IPS-15b (cell line): ENCODE data around the gene FBLN1.
"Not testable (repeated sequence)": the region's sequence is repeated elsewhere in the genome, so short reads cannot be mapped to it uniquely, and the experiment has no call there.

Experiments
- H3K27me3 ChIP-seq: one replicate; pipeline ENCODE4 v1.6.1; 2013; ENCODE audit warnings: low read length; ENCODE audit not compliant: control insufficient read depth, insufficient read depth
- H3K36me3 ChIP-seq: one replicate; pipeline ENCODE4 v1.6.1; 2013; ENCODE audit warnings: low read length; ENCODE audit not compliant: control insufficient read depth, insufficient read depth
- H3K4me1 ChIP-seq: one replicate; pipeline ENCODE4 v1.6.1; 2013; ENCODE audit warnings: mild to moderate bottlenecking, low read length; ENCODE audit not compliant: control insufficient read depth, insufficient read depth
- H3K4me3 ChIP-seq: one replicate; pipeline ENCODE4 v1.5.1; 2013; ENCODE audit warnings: low read depth, low read length
- H3K9ac ChIP-seq: one replicate; pipeline ENCODE4 v1.6.1; 2013; ENCODE audit warnings: low read depth, mild to moderate bottlenecking, low read length
- H3K9me3 ChIP-seq: one replicate; pipeline ENCODE4 v1.6.1; 2013; ENCODE audit warnings: mild to moderate bottlenecking, low read length; ENCODE audit not compliant: control insufficient read depth, insufficient read depth

Gene FBLN1

DNA sequence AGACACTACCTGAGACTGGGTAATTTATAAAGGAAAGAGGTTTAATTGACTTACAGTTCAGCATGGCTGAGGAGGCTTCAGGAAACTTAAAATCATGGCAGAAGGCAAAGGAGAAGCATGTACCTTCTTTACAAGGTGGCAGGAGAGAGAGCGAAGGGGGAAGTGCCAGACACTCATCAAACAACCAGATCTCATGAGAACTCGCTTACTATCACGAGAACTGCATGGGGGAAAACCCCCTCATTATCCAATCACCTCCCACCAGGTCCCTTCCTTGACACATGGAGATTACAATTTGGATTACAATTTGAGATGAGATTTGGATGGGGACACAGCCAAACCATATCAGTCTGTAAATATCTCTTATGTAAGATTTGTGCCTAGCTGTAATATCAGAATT, 118.0 kb downstream of the FBLN1 start:
- Histone ChIP-seq H3K9me3 (no peaks in the 10 kb centered on the region), H3K27me3 (no peaks in the 10 kb centered on the region), H3K4me3 (no peak overlapping the region)

DNA sequence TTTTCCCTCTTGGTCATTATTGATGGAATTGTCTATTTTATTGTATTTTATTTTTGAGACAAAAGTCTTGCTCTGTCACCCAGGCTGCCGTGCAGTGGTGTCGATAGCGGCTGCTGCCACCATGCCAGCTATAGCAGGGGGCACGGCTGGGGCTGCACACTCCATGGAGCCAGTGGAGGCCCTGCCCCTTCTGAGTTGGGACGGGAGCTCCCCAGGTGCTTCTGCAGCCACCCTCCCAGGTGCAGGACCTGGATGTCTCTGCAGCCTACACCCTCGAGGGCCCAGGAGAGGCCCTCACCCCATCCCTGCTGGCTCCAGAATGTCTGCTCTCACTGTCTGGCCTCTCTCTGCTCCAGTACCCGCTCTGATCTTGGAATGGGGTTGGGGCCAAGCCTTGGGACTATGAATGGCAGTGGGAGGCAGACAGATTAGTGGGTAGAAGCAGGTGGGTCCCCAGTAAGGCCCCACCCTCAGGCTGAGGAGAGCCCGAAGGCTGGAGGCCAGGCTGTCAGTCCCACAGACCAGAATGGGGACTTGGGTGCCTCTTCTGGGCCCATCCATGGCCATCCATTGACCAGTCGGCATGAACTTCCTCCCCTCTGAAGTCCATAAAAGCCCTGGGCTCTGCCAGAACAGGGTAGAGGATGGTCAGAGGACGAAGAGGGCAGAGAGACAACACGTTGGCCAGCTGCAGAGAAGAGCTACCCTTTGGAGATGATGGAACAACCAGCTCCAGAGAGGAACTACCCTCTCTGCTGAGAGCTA, 119.3 kb downstream of the FBLN1 start:
- peaks cover 4% of the 10 kb centered on the region for H3K4me1 ChIP-seq
- H3K9ac ChIP-seq = no peak overlapping the region
- H3K36me3 ChIP-seq = no peaks in the 10 kb centered on the region
- H3K9me3 ChIP-seq = no peaks in the 10 kb centered on the region
- H3K27me3 ChIP-seq = no peaks in the 10 kb centered on the region
- H3K4me3 ChIP-seq = no peak overlapping the region

More for the DNA sequence above, 118.0 kb downstream of the FBLN1 start:
- no peaks in the 10 kb centered on the region for H3K36me3 ChIP-seq
- H3K4me1 ChIP-seq = peaks cover 4% of the 10 kb centered on the region
- no peak overlapping the region for H3K9ac ChIP-seq

DNA sequence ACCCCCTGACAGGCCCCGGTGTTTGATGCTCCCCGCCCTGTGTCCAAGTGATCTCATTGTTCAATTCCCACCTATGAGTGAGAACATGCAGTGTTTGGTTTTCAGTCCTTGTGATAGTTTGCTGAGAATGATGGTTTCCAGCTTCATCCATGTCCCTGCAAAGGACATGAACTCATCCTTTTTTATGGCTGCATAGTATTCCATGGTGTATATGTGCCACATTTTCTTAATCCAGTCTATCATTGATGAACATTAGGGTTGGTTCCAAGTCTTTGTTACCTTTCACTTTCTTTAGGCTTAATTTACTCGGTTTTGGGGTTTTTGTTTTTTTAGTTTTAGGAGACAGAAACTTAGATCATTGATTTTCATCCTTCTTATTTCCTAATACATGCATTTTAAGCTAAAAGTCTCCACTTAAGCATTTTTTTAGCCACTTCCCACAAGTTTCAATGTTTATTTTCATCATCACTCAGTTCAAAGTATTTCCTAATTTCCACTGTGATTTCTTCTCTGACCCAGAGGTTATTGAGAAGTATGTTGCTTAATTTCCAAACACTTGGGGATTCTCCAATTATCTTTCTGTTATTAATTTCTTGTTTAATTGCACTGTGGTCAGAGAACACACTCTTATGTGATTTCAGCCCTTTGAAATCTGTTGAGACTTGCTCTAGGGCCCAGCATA, 120.9 kb downstream of the FBLN1 start:
- H3K4me1 ChIP-seq, H3K27me3 ChIP-seq, H3K4me3 ChIP-seq, H3K9ac ChIP-seq, H3K9me3 ChIP-seq, H3K36me3 ChIP-seq: not testable (repeated sequence)

DNA sequence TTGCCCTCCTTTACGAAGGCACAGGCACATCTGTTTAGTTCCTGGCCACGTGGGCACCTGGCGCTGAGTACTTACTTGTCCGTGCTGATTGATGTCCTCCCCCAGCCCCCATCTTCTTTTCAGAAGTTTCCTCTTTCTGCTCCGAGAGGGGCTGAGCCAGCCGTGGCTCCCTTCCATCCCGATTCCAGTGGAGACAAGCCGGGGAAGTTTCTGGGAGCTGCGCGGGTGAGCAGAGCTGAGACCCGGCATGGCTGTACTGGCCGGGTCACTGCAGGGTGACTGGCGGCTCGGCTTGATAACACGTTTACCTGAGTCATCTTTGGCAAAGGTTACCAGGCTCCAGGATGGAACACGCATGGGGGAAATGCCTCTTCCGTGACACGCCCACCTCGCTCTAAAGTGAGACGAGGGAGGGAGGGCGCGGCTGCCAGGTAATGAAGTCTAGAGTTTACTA, 123.5 kb downstream of the FBLN1 start:
- Histone ChIP-seq H3K36me3 (no peaks in the 10 kb centered on the region), H3K4me3 (no peak overlapping the region), H3K9ac (no peak overlapping the region), H3K27me3 (no peaks in the 10 kb centered on the region), H3K4me1 (peaks cover 16% of the 10 kb centered on the region), H3K9me3 (no peaks in the 10 kb centered on the region)

DNA sequence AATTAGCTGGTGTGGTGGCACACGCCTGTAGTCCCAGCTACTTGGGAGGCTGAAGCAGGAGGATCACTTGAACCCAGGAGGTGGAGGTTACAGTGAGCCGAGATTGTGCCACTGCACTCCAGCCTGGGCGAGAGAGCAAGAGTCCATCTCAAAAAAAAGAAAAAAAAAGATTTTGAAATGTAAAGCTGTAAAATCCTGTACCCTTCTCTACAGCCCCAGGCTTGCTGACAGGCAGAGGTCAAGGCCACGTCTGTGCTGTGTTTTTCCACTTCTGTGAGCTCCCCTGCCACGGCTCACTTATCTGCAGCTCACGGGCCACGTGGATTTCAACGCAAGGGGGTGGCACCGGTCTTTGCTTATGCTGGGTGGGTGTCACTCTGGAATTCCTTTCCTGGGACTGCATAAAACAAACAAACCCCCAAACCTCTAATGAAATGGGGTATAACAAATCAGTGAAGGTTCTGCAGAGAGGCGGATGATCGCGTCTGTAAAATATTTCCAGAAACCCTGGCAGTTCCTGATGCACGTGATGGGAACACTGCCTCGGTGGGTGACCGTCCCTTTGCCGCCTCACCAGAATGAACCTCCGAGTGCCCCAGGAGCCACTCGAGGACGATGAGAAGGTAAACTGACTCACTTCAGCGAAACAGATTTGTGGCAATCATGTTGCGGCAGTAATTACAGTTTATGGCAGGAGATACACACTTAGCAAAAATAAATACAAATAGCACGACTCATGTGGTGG, 125.0 kb downstream of the FBLN1 start:
- Histone ChIP-seq H3K9ac (no peak overlapping the region), H3K36me3 (no peaks in the 10 kb centered on the region), H3K4me3 (no peak overlapping the region), H3K9me3 (no peaks in the 10 kb centered on the region), H3K4me1 (peaks cover 22% of the 10 kb centered on the region), H3K27me3 (no peaks in the 10 kb centered on the region)

DNA sequence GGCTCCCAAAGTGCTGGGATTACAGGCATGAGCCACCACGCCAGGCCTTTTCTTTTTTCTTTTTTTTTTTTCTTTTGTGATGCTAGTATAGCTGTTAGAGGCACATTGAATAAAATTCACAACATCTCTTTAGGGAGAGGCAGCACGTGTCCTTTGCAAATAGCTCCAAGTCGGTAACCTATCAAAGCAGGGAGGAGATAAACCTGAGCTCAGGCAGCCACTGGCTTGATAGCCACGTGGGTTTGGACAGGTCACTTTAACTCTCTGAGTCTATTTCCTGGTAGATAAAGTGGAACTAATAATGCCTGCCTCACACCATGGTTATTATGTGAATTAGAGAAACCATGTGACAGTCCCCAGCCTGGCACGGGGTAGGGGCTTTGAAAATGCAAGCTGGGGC, 125.8 kb downstream of the FBLN1 start:
- H3K4me3 ChIP-seq = no peak overlapping the region
- H3K27me3 ChIP-seq = no peaks in the 10 kb centered on the region
- no peaks in the 10 kb centered on the region for H3K9me3 ChIP-seq
- peaks cover 27% of the 10 kb centered on the region for H3K4me1 ChIP-seq
- H3K36me3 ChIP-seq = no peaks in the 10 kb centered on the region
- H3K9ac ChIP-seq = no peak overlapping the region

DNA sequence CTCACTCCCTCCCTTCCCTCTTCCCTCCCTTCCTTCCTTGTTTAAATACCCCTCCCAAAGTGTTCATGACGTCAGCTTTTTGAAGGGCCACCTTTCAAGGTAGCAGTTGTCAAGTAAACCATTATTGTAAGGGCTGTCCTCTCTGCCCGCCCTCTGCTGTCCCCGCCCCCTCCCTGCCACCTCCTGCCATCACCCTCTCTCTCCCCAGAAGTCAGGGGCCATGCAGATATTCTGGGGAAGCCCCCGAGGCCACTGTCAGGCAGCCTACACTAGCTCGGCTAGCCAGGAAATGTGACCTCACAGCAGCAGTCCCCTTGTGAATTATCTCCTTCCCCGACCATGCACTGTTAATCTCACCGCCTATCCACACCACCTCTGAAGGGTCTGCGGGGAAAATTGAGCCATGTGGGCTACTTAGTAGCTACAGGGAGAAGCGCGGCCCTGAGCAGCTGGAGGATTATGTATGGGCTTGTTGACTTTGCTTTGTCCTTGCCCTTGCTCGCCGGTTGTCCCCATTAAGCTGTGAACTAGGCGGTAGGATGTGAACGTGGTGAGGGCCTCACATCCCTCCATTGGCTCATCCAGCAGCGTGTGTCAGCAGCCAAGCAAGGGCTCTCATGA, 126.9 kb downstream of the FBLN1 start:
- Histone ChIP-seq H3K4me3 (peak overlapping the region; percentile 4), H3K9me3 (no peaks in the 10 kb centered on the region), H3K36me3 (no peaks in the 10 kb centered on the region), H3K9ac (no peak overlapping the region), H3K27me3 (no peaks in the 10 kb centered on the region), H3K4me1 (peaks cover 27% of the 10 kb centered on the region)

DNA sequence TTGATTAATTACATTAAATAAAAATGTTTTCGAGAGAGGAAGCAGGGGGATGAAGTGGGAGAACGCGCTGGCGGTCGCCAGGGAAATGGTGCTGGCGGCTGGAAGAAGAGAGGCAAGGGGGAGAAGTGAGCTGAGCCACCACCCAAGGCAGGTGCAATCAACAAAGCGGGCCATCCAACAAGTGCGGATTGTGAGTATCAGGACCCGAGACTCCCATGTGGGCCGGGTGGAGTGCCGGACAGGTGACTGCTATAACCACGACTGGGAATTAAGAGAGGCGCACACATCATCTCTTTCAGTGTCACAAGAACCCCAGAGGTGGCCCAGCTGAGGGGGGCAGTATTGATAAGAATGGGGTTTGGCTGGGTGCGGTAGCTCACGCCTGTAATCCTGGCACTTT, 127.8 kb downstream of the FBLN1 start:
- no peak overlapping the region for H3K9ac ChIP-seq
- no peak overlapping the region for H3K4me3 ChIP-seq
- H3K9me3 ChIP-seq = no peaks in the 10 kb centered on the region
- H3K4me1 ChIP-seq = peaks cover 27% of the 10 kb centered on the region
- H3K27me3 ChIP-seq = no peaks in the 10 kb centered on the region
- H3K36me3 ChIP-seq = no peaks in the 10 kb centered on the region

DNA sequence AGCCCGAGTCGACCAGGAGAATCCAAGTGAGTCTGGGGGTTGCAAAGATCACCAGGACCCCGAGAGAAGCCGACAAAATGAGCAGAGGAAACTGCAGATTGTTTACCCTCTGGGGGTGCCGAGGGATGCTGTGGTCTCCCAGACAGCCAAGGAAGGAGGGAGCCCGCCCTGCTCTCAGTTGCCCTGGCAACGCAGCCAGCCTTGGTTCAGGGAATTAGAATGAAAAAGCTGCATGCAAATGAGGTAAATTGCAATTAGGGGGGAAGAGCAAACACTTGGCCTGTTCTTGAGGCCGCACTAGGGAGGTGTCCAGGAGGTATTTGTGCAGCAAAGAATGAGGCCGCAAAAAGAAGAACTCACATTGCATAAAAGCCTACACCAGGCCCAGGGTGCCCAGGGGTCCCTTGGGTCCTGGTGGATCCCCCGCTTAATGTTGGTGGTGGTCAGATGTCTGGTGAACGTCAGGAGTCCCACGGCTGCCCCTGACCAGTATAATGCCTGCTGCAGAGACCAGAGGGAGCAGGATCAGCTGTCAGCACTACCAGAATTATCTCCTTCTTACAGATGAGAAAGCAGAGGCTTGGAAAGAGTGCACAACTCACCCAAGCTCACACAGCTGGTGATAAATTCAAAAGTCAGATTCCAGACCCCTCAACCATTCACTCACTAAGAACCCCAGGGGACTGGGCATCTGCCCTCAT, 128.6 kb downstream of the FBLN1 start:
- peak overlapping the region; percentile 20 for H3K4me3 ChIP-seq
- no peaks in the 10 kb centered on the region for H3K36me3 ChIP-seq
- no peaks in the 10 kb centered on the region for H3K27me3 ChIP-seq
- no peak overlapping the region for H3K9ac ChIP-seq
- peaks cover 27% of the 10 kb centered on the region for H3K4me1 ChIP-seq
- no peaks in the 10 kb centered on the region for H3K9me3 ChIP-seq

DNA sequence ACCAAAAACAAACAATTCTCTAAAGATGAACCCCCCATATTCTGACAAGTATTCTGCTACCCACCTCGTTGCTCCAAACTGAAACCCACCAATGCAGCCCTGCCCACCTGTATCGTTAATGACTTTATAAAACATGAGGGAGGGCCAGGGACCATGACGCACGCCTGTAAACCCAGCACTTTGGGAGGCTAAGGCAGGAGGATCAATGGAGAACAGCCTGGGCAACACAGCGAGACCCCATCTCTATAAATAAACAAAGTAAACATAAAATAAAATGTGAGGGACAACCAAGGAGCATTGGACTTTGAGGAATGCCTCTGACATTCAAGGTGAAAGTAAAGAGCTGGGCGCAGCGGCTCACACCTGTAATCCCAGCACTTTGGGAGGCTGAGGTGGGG, 129.2 kb downstream of the FBLN1 start:
- H3K36me3 ChIP-seq = no peaks in the 10 kb centered on the region
- H3K4me1 ChIP-seq = peaks cover 27% of the 10 kb centered on the region
- no peaks in the 10 kb centered on the region for H3K27me3 ChIP-seq
- no peaks in the 10 kb centered on the region for H3K9me3 ChIP-seq
- H3K9ac ChIP-seq = no peak overlapping the region
- H3K4me3 ChIP-seq = no peak overlapping the region
